DMS79 treated with DMSO at 0.1 percent for 48 hours (cell line): ENCODE measurements around the gene EFCAB12.

Source experiments
- DNase-seq: peaks from one replicate; lab custom pipeline; 2025; lab: John Stamatoyannopoulos, UW

Gene EFCAB12

DNA sequence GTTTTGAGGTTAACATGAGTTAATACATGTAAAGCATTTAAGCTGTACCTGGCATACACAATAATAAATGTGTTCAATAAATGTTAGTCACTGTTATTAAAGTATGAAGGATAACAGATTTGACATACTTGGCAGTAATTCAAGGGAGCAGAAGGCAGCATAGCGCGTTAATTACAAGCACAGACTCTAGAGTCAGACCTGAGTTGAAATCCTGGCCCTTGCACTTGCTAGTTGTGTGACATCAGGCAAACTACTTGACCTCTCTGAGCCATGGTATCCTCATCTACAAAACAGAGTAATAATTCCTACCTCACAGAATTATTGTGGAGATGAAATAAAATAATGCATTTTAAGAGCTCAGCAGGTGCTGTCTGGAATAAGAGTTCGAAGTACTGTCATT, 17.0 kb upstream of the EFCAB12 start:
- DNase-seq, result no peak

DNA sequence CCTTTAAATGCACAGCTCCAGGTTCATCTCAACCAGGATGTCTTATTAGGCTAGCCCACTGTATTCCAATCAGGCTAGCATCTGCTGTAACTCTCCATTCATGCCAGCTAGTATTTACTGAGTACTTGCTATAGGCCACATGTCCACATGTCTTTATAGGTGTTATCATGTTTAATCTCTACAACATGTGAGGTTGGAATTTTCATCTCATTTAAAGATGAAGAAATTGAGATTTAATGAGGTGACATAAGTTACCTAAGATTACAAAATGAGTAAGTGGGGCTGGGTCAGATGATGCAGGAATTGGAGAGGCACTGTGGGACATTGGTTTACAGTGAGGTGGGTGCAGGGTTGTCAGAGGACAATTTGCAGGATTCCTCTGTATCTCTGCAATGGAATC, 14.5 kb upstream of the EFCAB12 start:
- DNase-seq, result no peak

DNA sequence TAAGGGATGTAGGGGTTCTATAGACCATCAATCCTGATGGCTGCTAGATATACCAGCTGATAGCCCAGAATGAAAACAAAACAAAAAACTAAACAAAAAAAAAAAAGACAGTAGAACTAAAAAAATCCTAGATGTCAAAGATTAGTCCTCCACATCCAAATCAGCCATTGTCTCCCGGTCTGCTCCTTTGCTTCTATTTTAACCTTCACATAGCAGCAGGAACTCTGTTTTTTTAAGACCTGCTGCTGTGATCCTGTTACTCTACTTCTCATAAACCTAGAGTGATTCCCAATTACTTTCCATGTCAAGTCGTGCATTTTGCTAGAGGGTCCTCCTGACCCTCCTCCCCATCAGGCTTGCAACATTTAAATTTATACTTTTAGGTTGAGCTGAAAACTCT, 14.1 kb upstream of the EFCAB12 start:
- no peak for DNase-seq

DNA sequence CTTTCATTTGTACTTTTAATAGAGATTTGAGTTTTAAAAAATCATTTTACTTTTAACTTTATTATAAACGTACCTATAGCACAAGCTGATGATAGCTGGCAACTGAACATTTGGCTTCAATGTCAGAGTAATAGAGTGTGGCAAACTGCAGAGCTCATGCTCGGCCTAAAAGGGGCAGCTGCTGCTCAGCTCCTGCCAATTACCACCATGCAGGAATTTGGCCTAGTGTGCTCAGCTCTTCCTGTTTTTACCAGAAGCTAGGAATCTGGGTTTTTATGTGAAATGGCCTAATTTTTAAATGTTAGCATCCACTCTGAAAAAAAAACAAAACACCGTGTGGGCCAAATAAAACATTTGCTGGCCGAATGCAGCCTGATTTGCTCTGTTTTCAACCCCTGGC, 13.3 kb upstream of the EFCAB12 start:
- no peak for DNase-seq

DNA sequence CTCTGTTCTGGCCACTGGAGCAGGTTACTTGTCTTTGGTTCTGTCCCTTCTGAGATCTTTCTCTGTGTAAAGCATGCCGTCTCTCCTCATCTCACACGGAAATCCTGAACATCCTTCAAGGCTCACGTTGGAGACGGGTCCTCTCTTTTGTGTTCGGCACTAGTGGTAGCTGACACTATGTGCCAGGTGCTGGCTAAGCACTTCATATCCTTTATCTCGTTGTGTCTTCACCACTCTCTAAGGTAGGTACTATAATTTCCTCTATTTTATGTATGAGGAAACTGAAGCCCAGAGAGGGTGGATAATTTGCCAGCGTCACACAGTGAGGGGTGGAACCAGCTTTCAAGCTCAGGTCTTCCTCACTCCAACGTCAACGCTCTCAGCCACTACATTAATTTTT, 12.8 kb upstream of the EFCAB12 start:
- DNase-seq, result peak; percentile 46

DNA sequence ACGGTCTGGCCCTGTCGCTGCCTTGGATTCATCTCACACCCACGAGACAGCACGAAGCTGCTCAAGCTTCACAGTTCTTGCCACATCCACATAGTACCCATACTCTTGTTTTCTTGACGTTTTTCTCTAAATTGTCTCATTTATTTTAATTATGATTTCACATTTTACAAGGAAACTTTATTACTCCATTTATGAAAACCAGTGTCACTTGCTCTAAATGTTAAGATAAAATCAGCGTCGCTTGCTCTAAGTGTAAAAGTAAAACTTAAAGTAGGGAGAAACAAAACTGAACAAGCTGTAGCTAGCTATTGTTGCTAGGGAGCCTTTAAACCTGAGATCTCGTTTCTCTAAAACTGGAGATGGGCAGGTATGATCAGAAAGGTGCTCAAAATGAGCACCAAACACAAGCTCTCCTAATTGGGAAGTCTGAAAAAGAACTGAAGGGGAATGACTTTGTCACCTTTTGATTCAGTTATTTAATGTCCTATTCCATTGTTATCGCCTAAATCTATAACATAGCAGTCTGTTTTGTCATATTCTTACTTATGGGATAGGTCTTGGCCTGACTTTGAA, 12.3 kb upstream of the EFCAB12 start:
- peak; percentile 46 for DNase-seq

DNA sequence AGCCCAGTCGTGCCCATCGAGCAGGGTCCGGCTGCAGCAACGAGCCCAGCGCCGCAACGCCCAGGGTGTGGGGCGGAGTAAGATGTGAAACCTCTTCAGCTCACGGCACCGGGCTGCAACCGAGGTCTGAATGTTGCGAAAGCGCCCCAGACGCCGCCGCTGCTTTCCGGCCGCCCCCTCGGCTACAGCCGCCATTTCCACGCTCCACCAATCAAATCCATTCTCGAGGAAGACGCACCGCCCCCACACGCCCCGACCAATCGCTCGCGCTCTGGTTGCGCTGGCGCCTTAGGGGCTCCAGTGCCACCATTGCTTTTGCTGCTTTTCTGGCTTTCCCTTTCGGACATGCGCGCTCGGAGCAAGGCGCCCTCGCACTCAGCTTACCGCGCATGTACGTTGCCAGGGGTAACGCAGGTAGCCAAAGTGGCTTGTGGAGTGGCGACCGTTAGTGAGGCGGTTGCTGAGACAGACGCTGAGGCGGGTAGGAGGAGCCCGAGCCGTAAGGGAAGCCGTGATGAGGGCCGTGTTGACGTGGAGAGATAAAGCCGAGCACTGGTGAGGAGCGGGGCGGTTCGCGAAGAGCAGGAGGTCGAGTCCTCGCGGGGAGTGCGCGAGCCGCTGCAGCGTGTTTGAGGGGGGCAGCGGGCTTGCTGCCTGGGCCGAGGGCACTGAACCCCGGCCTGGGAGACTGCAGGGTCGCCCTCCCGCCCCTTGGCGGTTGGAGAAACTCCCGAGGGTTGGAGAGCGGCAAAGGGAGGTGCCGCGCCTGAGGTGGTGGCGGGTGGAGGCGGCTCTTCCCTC, 11.6 kb upstream of the EFCAB12 start, which contains the start of the genes IFT122 and MBD4:
IFT122 (plus strand) TSS at position 408 of the 801 bp plus-strand sequence; CDS start at position 515, 107 bp downstream.
MBD4 (minus strand) TSS at position 132 of the 801 bp plus-strand sequence; CDS start at position 17, 115 bp downstream.
- DNase-seq, result peak; percentile 98

DNA sequence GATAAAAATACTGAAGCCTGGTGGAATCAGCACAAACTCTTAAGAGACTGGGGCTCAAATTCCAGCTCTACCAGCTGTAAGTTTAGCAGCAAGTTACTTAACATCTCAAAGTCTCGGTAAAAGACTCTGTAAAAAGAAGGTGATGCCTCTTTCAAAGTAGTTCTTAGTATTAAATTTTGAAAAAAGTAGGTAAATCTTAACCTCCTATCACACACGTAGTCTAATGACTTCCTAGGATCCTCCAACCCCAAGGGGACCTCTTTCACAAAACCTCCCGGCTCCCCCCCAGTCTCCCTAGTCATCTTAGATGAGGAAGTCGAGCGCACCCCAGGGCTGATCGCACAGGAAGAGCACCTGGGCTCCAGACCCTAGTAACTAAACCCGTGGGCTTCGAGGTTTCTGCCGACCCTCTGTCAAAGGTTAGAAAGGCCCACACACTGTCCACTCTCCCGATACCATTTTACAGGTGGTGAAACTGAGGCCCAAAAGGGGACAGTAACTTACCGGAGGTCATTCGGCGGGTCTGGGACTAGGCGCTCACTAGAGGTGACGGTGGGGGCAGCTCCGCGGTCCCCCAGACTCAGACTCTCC, 10.9 kb upstream of the EFCAB12 start:
- peak; percentile 34 for DNase-seq

DNA sequence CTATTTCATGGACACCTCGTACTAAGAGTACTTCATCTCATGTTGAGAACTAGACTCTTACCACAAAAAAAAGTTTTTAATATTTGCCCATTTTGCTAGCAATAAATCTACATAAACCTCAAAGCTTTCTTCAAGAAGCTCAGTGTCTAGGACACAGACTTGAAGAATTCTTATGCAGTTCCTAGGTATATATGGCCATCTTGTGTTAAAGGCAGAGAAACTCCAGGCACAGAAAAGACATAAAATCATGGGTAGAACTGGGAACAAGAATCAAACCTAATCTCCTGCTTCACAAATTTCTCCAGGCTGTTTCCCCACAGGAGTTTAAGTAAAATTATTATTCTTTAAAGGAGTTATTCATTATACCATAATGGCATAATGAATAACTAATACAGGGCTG, 6.9 kb upstream of the EFCAB12 start:
- no peak for DNase-seq

DNA sequence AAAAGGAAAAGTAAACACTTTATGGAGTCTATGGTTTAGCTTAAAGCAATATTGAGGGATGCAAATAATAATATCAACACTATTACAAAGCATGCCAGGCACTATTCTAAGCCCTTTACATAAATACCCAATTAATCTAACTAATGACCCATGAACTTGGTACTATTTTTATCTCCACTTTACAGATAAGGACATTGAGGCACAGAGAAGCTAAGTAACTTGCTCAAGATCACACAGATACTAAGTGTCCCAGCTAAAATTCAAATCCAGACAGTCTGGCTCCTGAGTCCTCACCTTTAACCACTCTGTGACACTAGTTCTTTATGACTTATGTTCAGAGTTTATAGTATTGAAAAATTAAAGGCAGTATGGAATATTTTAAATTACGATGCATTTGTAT, 5.7 kb upstream of the EFCAB12 start:
- DNase-seq, result no peak

DNA sequence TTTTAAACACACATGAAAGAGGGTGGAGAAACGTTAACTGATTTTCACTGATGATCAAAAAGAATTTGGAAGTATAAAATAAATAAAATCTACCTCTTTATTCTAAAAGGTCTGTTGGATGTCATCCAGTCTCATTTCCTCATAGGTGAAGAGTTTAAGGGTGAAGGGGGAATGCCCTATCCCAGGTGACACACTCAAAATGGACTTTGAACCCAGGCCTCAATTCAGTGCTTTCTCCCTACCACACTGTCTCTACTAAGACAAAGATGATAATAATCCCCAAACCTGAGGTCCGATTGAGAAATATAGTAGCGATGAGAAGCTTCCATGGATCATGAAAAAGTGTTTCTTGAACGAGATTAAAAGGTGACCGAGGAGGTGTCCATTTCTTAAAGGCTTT, 5.1 kb upstream of the EFCAB12 start:
- no peak for DNase-seq

DNA sequence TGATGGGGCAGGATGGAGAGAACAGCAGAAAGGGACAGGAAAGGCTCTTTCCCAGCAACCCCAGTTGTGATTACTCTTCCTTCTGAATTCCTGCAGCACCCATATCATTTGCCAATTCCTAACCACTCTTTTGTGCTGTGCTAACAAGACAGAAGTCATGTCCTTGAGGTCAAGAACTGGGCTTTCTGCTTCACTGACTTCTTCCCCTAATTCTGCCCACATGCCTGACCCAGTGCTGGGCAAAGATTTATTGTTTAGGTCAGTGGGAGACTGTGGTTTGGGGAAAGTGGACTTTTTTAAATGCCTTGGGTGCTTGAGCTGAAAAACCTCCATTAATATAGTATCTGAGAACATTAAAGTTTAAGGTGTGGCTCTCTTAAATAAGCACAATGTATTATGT, 4.2 kb upstream of the EFCAB12 start:
- DNase-seq, result no peak

DNA sequence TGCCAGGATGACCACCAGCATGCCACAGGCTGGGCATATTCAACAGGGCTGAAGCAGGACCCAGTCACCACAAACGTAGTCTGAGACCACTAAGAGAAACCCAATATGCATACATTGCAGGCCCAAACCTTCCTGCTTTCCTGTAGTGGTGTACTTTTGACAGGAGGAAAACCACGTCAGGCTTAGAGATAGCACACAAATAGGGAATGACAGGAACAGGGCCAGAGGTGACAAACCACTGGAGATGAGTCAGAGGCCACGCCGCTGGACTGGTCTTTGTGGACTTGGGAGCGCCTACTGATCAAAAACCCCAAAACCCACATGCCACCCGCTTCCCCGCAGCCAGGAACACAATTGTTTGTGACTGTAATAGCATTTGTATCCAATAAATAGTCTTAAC, 3.6 kb upstream of the EFCAB12 start:
- no peak for DNase-seq

DNA sequence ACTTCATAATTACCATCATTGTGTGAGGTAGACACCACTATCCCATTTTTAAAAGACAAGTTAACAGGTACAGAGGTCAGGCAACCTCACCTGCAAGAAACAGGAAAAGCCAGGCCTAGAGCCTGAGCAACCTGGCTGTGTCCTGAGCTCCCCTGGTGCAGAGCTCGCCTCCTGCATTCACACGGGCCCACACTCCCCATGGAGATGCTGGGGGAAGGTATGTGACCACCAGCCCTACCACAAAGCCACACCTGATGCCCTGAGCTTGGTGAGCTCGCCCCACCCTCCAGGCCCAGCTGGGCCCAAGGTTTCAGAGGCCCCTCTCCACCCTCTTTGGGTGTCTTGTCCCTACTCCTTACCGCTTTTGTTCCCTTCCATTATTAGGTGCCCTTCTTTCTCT, 1.2 kb upstream of the EFCAB12 start:
- no peak for DNase-seq

DNA sequence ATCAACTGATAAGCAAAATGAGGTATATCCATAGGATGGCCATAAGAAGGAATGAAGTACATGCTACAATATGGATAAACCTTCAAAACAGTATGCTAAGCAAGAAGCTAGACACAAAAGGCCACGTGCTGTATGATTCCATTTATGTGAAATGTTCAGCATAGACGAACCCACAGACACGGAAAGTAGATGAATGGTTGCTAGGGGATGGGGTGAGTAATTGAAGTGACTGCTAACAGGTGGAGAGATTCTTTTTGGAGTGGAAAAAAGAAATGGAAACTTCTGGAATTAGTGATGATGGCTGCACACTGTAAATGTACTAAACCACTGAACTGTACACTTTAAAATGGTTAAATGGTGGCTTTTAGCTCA, 630 bp upstream of the EFCAB12 start:
- DNase-seq, result peak; percentile 65

DNA sequence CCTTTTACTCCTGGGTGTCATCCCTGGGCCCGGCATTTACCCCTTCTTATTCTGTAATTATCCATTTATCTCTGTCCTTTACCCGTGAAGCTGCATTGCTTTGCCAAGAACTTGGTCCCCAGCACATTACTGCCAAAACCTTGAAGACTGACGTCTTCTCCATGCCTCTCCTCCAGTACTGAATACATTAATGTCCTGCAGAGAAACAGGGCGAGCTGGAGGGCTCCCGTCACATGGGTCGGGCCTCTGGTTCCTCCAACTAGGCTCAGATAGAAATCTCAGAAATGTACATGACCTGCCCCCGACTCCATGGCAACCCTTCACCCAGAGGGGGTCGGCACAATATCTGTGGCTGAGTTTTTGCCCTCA, 445 bp downstream of the EFCAB12 start:
- no peak for DNase-seq

DNA sequence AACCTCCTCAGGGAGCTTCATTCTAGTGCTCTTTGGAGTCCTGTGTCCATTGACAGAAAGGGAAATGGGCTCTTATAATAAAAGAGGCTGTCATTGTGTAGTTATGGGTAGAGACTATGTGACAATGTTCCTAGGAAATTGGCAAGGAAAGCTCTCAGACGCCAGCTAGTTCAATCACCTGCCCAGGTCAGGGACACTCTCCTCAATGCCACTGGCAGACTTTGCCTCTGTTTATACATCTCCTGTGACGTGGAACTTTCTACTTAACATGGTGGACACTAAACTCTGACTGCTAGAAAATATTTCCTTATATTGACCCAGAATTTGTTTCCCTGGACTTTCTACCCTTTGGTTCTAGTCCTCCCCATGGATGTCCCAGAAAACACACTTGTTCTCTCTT, 2.8 kb downstream of the EFCAB12 start:
- DNase-seq, result no peak

DNA sequence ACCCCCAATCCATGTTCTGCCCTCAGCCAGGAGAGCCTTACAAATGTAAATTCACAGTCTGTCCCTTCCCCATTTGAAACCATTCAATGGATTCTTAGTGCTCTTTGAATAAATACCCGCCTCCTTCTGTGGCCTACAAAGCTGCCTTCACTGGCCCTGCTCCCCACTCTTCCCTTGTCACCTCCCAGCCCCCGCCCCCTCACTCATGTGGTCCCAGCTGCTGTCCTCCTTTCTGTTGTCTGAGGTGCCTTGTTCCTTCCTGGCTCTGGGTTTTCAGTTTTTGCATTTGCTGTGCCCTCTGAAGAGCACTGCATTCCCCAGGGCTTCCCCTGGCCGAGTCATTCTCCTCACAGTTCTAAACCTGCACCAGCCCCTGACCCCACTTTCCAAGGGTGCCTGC, 3.2 kb downstream of the EFCAB12 start:
- DNase-seq, result no peak

DNA sequence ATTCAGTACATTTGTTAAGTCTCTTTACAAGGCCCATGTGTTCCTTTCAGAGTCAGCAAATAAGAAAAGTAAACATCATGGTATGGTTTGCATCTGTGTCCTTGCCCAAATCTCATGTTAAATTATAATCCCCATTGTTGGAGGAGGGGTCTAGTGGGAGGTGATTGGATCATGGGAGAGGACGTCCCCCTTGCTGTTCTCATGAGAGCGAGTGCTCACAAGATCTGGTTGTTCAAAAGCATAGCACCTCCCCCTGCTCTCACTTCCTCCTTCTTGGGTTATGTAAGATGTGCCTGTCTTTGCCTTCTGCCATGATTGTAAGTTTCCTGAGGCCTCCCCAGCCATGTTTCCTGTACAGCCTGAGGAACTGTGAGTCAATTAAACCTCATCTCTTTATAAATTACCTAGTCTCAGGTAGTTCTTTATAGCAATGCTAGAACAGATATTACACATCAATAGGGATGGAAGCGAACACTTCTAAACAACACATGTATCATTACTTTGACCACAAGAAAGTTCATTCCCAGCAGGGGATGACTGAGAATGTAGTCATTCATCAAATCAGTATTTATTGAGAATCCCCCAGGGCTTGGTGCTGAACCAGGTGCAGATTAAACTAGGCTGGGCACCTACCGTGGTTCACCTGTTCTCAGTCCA, 4.1 kb downstream of the EFCAB12 start:
- no peak for DNase-seq

DNA sequence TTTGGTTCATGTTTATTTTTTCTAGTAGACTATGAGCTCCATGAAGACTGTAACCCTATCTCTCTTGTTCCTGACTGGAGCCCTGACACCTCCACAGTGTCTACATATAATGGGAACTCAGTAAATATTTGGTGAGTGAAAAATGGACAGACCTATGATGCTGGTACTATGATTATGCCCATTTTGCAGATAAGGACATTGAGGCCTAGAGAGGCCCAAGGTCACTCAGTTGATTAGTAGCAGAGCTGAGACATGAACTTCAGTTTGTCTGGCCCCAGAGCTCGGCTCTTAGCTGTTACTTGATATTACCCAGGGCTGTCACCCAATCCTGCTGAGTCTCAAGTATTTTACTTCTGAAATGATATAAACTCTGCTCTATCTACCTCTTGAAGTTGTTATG, 5.5 kb downstream of the EFCAB12 start:
- no peak for DNase-seq

DNA sequence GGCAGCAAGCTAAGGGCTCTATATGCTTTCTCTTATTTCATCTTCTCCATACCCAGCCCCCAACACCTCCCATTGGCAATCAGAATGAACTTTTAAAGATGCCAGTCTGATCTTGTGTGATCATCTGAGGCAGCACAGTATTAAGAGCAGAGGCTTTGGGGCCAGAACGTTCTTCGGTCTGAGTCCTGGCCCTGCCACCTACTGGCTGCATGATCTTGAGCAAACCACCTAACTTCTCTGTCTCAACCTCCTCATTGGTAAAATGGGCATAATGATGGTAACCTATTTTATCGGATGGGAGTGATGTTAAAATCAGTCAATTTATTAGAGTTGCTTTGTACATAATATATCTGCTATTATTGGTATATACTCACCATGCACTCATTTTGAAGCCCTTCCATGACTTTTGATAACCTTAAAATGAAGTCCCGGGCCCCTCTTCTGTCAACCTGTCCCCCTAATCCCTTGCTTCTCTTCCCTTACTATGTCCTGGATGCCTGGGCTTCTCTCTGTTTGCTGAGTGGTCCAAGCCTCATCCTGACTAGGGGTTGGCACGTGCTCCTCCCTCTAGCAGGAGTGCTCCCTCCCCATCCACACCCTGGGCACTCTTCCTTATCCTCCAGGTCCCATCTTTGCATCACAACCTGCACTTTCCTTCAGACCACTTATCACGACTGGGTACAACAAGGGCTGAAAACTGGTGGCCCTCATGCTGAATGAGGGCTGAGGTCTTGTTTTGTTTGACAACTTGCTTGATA, 6.3 kb downstream of the EFCAB12 start:
- no peak for DNase-seq

DNA sequence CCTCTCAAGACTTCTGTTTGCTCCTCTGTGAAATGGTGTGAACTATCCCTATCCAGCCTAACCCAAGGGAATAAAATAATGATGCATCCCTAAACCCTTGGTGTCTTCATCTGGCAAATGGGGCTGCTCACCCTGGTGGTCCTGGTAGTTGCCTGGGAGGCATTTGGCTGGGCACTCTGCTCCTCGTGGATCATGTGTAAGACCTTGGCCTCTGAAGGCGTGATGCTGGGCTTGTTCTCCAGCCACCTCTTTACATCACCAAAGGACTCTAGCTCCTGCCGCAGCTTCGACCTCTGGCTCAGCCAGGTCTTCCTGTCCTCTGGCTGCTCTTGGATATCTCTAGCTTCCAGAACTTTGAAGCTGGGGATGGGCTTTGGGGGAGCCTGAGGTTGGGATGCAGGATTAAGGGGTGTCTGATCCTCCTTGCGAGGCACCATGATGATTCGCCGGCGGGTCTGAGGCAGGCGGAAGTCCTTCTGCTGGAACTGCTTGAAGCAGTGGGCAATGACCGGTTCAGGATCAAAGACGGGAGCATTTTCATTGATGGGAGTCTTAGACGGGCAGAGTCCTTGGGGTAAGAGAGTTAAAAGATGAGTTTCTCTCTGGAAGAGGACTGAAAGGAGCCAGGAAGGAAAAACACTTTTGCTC, 7.1 kb downstream of the EFCAB12 start:
- DNase-seq, result no peak
